Small intestine (tissue), 7 donors: ENCODE results near the gene PDCD2. TPM values are rescaled to one million over a fixed set of nuclear protein-coding genes. Genes with fewer than 3 reads are reported as not detected.
A peak's percentile ranks its signal among the peaks of the same experiment; 100 is the strongest.

Source experiments
- DNase-seq, 2 donors: peaks; one replicate each; pipeline versions ENCODE4 v3.0.0 to v3.0.0-alpha.2; 2013
- FAIRE-seq: peaks from 2 replicates; lab custom pipeline; 2012; peaks lifted over from hg19 to GRCh38; lab: Jason Lieb, UNC
- H3K27ac ChIP-seq, 3 donors: one replicate each; pipeline ENCODE4 v1.5.1; 2013; ENCODE audit warnings: low read length in 2 of 3, mild to moderate bottlenecking in 2 of 3, control low read depth in 1 of 3, inconsistent platforms in 1 of 3, low read depth in 1 of 3, moderate library complexity in 1 of 3
- H3K27me3 ChIP-seq, 3 donors: one replicate each; pipeline ENCODE4 v1.6.1; 2013; ENCODE audit warnings: low read length in 3 of 3, inconsistent platforms in 1 of 3; ENCODE audit not compliant: control insufficient read depth in 3 of 3, insufficient read depth in 3 of 3
- H3K36me3 ChIP-seq, 3 donors: one replicate each; pipeline ENCODE4 v1.6.1; 2013; ENCODE audit warnings: low read length in 3 of 3, inconsistent platforms in 1 of 3, low read depth in 1 of 3, mild to moderate bottlenecking in 1 of 3, moderate library complexity in 1 of 3; ENCODE audit not compliant: control insufficient read depth in 3 of 3, insufficient read depth in 2 of 3
- H3K4me1 ChIP-seq, 3 donors: one replicate each; pipeline ENCODE4 v1.6.1; 2013; ENCODE audit warnings: low read length in 2 of 3, inconsistent platforms in 1 of 3, low read depth in 1 of 3, mild to moderate bottlenecking in 1 of 3, moderate library complexity in 1 of 3; ENCODE audit not compliant: control insufficient read depth in 3 of 3, insufficient read depth in 2 of 3
- H3K4me3 ChIP-seq, 3 donors: one replicate each; pipeline ENCODE4 v1.5.1; 2013; ENCODE audit warnings: low read length in 3 of 3, control low read depth in 1 of 3, inconsistent platforms in 1 of 3, low read depth in 1 of 3, mild to moderate bottlenecking in 1 of 3, moderate library complexity in 1 of 3
- H3K9me3 ChIP-seq, 2 donors: one replicate each; pipeline ENCODE4 v1.6.1; 2013; ENCODE audit warnings: low read depth in 1 of 2, low read length in 1 of 2; ENCODE audit not compliant: control insufficient read depth in 2 of 2, insufficient read depth in 1 of 2
- WGBS, 3 donors: extraction: QIAGEN DNeasy Blood & Tissue Kit; methylation state at CpG; one replicate each; pipeline ENCODE4 v1.1.7; 2013; 5-methylcytosine and 5-hydroxymethylcytosine counted together
- polyA plus RNA-seq, 4 donors: library from polyadenylated mRNA; stranded (reverse) in 3 of 4; unstranded in 1 of 4; fragments of 200-250 nt in 3 of 4; fragments of 120-200 nt in 1 of 4; gene quantifications; one replicate each; pipeline versions ENCODE4 v1.2.1 to v1.2.3, GENCODE V29; 2013
- donor health status: healthy with polysubstance abuse.
- donor health status: control.
- donor health status: control.
- donor health status: Bipolar disorder and iron deficiency.
- donor health status: healthy.

PDCD2 gene
- polyA plus RNA-seq, 4 donors: 54.9 to 69.7 (median 60.1) TPM

DNA sequence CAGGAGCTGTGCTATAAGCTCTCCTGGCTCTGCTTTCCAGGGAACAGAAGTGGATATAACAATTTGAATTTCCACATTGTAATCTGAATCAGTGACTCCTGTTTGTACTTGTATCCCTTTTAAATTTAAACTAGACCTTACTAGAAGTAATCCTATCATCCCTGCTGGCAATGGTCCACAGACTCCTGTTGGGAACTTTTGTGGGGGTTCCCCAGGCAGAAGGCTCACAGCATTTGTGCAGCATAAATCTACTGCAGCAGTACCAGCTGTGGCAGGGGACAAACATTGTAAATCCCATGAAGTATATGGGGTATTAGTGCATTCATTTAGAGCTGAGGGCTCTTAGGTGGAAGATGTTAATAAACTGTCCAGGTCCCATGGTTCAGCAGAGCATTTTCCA lies 12.0 kb upstream of the PDCD2 start:
- Histone ChIP-seq H3K27ac (no peak overlapping the region), H3K4me1 (no peaks in the 10 kb centered on the region), H3K4me3 (no peak overlapping the region), H3K9me3 (peaks cover 0 to 5% of the 10 kb centered on the region in 2 donors), H3K36me3 (no peaks in the 10 kb centered on the region), H3K27me3 (peaks cover 0 to 4% (median 0%) of the 10 kb centered on the region in 3 donors)
- DNase-seq (no peak), FAIRE-seq (no peak)

DNA sequence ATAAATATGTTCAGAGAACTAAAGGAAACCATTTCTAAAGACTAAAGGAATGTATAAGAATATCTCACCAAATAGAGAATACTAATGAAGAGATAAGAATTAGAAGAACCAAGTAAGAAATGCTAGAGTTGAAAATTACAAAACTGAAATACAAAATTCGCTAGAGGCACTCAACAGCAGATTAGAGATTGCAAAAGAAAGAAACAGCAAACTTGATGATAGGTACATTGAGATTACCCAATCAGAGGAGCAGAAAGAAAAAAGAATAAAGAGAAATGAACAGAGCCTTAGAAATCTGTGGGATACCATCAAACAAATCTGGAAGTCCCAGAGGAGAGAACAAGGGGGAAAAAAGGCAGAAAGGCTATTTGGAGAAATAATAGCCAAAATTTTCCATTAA lies 6.3 kb upstream of the PDCD2 start:
- no peaks in the 10 kb centered on the region for H3K4me1 ChIP-seq
- H3K27ac ChIP-seq: no peak overlapping the region
- H3K4me3 ChIP-seq: no peak overlapping the region
- FAIRE-seq (no peak), DNase-seq (no peak)
- 73 to 82% (median 78%) methylated on average over 1 of the region's 1 CpG for WGBS, 3 donors
- H3K9me3 ChIP-seq: peaks cover 0 to 13% of the 10 kb centered on the region in 2 donors
- peaks cover 0 to 2% (median 0%) of the 10 kb centered on the region in 3 donors for H3K27me3 ChIP-seq
- H3K36me3 ChIP-seq: no peaks in the 10 kb centered on the region

DNA sequence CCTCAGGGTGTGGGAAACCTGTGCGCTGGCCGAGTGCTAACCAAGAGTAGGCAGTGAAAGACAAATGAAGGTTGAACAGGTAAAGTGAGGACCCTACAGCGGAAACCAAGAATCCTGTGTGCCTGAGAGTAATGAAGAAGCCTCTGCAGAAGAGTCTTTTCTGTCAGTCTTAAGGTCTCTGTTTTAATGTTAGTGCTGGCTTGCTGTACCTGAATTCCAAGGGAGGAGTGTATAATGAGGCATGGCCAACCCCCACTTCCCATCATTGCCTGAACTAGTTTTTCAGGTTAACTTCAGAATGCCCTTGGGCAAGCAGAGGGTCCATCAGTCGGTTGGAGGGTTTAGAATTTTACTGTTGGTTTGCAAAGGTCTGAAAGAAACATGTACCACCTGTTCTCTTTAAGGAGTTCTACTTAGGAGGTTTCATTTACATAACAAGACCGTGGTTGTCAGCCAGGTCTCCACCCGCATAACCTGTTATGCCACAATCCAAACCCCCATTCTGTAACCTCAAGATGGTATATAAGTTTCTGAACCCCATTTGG lies 589 bp upstream of the PDCD2 start:
- peak overlapping the region; percentile 53 to 98 (median 85) for H3K27ac ChIP-seq
- DNase-seq (peak in 1 of 2 donors; percentile 57), FAIRE-seq (no peak)
- 2 to 4% (median 3%) methylated on average over 6 of the region's 6 CpGs for WGBS, 3 donors
- H3K36me3 ChIP-seq: peaks cover 3 to 7% (median 4%) of the 10 kb centered on the region in 3 donors
- H3K4me1 ChIP-seq: peaks cover 0 to 5% (median 2%) of the 10 kb centered on the region in 3 donors
- H3K4me3 ChIP-seq: peak overlapping the region in 2 of 3 donors; percentile 95 to 96
- H3K27me3 ChIP-seq: no peaks in the 10 kb centered on the region
- H3K9me3 ChIP-seq: peaks cover 0 to 1% of the 10 kb centered on the region in 2 donors

DNA sequence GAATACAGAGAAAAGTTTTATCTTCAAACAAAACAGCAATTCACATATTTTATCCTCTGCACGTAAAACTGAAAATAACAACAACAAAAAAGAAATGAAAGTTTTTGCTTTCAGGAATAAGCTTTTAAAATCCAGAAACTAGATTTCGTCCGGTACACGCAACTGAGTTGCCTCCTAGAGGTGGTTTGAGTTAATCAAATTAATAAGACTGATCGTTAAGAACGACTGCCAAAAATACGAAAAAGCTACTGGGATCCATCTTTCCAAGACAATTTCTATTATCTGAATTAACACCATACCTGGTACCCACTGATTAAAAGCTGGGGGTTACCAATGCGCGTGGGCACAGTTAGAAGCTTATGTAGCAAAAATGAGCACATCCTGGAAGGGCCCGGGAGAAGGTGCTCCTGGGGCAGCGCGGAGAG lies 669 bp downstream of the PDCD2 start:
- WGBS, 3 donors: 0 to 2% (median 1%) methylated on average over 12 of the region's 12 CpGs
- Histone ChIP-seq H3K36me3 (peaks cover 4 to 7% (median 4%) of the 10 kb centered on the region in 3 donors), H3K9me3 (no peaks in the 10 kb centered on the region), H3K4me1 (peaks cover 0 to 5% (median 2%) of the 10 kb centered on the region in 3 donors), H3K27ac (peak overlapping the region; percentile 81 to 98 (median 85)), H3K4me3 (peak overlapping the region; percentile 92 to 96 (median 95)), H3K27me3 (no peaks in the 10 kb centered on the region)
- FAIRE-seq (no peak), DNase-seq (no peak)

DNA sequence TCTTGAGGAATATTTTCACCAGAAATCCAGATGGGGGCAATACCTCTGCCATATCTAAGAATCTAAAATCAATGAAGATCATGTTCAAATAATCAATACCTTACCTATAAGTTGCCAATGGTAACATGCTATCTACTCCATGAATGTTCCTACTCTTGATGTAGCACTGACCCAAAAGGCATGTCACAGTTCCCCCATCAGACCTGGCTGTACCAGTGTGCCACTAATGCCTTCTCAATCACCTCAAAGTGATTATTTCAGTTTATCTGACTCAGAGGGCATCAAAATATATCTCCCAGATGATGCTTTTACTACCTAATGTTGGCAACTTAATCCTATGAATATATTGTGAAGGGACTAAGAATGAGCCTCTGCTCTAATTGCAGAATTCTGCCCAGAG lies 5.5 kb downstream of the PDCD2 start:
- Histone ChIP-seq H3K4me3 (no peak overlapping the region), H3K36me3 (peaks cover 11 to 14% (median 14%) of the 10 kb centered on the region in 3 donors), H3K27ac (no peak overlapping the region), H3K9me3 (no peaks in the 10 kb centered on the region), H3K27me3 (no peaks in the 10 kb centered on the region), H3K4me1 (peaks cover 0 to 2% (median 0%) of the 10 kb centered on the region in 3 donors)
- FAIRE-seq (no peak), DNase-seq (no peak)

DNA sequence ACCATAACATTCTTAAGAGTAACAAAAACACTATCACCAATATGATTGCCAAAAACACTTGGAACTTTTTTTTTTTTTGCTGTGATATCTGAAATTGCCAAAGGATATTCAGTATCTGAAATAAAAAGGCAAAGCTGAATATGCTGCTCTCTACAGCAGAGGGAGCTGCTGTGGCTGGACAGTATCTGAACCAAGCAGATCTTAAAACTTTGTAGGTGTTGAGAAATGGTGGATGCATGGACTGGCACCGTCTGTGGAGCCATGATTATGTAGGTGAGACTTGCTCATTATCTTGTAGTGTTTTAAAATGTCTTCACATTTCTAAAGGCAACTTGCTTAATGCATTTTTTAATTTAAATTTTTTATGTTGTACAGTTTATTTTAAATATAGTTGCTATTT lies 9.2 kb downstream of the PDCD2 start:
- no peak overlapping the region for H3K27ac ChIP-seq
- no peak for DNase-seq
- 84 to 100% (median 86%) methylated on average over 1 of the region's 1 CpG for WGBS, 3 donors

DNA sequence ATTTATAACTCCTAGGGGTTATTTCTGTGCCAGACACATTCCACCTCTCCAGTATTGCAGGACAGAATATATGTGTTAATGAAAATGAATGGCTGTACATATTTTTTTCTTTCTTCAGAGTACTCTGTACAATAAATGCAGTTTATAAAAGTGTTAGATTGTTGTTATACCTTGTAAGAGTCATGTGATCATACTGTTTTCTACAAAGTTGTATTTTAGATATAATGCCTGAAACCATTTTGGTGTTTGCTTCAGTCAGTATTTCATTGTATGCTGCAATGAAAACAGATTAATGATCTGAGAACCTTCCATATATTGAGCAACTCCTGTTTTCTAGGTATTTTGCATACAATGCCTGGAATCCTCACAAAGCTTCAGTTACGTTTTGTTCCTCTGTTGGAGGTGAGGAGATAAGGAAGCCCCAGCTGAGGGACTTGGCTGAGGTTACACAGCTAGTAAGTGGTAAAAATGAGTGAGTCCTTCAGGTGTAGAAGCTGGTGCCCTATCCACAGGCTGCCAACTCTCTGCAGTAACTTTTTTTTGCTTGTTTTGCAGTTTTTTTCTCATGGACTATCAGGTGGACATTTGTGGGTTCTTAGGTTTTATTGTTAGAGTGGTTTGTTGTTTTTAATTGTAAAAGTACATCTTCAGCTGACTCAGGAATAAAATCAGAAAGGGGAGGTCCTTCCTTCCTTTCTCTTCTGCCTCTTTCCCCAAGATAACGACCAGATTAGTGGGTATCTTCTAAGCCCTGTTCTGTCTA lies 11.6 kb downstream of the PDCD2 start:
- DNase-seq: no peak
- Histone ChIP-seq H3K4me1 (no peaks in the 10 kb centered on the region), H3K27me3 (no peaks in the 10 kb centered on the region), H3K4me3 (no peak overlapping the region), H3K27ac (no peak overlapping the region), H3K9me3 (no peaks in the 10 kb centered on the region), H3K36me3 (peaks cover 9 to 23% (median 20%) of the 10 kb centered on the region in 3 donors)
- WGBS, 3 donors: 60 to 82% (median 81%) methylated on average over 2 of the region's 2 CpGs
- FAIRE-seq: no peak

More for the DNA sequence above, 9.2 kb downstream of the PDCD2 start:
- Histone ChIP-seq H3K27me3 (no peaks in the 10 kb centered on the region), H3K36me3 (peaks cover 14 to 19% (median 17%) of the 10 kb centered on the region in 3 donors), H3K4me3 (no peak overlapping the region), H3K9me3 (no peaks in the 10 kb centered on the region), H3K4me1 (no peaks in the 10 kb centered on the region)
- FAIRE-seq: no peak

DNA sequence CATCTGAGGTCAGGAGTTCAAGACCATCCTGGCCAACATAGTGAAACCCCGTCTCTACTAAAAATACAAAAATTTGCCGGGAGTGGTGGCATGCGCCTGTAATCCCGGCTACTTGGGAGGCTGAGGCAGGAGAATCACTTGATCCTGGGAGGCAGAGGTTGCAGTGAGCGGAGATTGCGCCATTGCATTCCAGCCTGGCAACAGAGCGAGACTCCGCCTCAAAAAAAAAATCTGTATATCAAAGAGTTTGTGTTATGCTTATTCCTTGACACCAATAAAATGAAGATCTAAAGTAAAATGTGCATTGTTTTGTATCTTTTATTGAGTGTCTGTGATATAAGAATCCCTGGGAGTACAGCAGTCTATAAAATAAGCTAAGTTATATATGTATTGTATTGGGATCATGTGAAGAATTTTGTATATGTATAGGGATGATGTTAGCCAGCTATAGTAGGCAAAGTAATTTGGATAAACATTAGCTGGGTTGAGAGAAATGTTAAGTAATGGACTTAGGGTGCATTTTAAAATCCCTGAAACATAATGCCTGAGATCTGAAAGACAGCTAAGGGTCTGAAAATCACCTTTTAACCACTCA lies 19.4 kb downstream of the PDCD2 start:
- H3K27ac ChIP-seq: no peak overlapping the region
- H3K9me3 ChIP-seq: no peaks in the 10 kb centered on the region
- no peak for FAIRE-seq
- no peak overlapping the region for H3K4me3 ChIP-seq
- H3K27me3 ChIP-seq: no peaks in the 10 kb centered on the region
- H3K36me3 ChIP-seq: peaks cover 9 to 24% (median 17%) of the 10 kb centered on the region in 3 donors
- H3K4me1 ChIP-seq: no peaks in the 10 kb centered on the region
- WGBS, 3 donors: 97 to 98% (median 98%) methylated on average over 8 of the region's 8 CpGs
- DNase-seq: no peak
